NCI-H1048 (cell line): ENCODE measurements around the gene EBF3.

Experiments
- DNase-seq: peaks from one replicate; lab custom pipeline; 2025; lab: John Stamatoyannopoulos, UW

Gene EBF3

DNA sequence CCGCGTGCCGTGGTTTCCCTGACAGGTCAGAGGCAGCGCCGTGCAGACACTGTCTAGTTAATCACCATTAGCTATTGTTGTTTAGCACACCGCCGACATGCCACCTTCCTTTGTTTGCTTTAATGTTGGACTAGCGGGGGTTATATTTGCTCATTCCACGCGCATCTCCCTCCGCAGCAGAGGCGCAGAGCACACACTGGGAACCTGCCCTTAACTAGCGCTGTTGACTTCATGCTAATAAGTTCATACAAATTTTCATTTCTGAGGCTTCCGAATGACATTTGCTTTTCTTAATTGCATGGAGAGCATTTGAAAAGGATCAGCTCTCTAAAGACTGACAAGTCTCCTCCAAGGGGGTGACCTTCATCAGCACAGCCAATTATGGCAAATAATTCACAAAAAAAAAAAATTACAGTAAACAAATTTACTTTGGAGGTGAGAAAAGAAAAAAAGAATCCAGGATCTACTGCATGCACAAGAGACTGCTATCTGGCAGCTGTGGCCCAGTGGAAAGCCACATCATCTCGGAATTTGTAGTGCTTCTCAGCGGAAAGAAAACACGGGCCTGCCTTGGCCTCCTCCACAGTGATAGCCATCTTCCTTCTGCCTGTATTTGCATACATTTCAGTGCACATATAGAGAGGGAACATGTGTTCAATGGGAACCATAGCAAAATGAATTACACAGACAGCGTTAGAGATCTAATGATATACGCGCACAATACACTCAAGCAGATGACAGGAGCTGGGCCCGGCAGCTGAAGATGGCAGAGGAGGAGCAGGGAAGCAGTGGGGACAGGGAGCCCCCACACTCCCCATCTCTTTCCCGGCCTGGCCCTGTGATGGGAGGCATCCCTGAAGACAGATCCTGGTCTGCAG is 94.2 kb downstream of the EBF3 start:
- DNase-seq = no peak

DNA sequence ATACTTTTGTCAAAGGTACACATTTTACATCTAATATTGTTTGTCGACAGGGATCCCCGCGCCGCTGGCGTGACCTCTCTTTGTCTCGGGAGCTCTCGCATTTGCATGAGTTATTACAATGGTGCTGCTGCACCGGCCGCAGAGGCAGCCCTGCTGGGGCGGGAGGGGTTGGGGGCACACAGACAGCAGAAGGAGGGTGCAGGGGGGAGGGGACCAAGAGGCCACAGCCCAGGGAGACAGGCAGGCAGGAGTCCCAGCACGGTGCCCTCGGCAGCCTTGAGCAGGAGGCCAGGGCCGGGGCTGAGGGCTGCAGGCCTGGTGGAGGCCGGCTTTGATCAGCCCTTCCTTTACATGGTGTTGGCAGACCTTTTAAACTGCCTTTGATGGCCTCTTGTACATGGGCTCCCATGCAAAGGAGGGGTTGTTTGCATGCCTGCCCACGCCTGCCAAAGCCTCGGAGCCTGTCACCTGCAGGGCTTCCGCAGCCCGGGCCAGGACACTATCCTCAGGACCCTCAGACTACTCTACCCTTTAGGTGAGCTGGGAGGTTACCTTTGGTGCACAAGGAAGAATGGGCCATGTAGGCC is 95.5 kb downstream of the EBF3 start:
- no peak for DNase-seq

DNA sequence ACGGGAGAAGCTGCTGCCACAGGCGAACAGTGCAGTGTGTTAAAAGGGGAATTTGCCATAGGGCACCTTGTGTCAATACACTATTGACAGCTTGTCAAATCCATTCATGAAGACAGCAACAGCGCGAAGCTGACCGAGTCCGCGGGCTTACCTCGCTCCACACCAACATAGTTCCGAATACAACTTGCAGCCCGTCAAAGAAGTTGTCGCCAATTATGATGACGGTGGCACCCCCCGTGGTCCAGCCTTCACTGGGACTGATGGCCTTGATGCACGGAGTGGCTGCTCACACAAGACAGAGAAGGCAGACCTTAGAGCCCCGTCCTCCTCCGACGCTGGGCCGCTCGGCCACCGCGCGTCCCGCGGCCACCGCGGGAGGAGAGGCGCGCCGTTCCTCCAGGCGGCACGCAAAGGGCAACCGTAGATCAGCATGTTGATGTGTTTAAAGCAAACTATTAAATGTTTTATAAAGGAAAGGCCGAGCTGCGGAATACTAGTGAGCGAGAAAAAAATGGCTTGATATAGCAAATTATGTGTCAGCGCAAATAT is 96.4 kb downstream of the EBF3 start:
- DNase-seq = no peak

DNA sequence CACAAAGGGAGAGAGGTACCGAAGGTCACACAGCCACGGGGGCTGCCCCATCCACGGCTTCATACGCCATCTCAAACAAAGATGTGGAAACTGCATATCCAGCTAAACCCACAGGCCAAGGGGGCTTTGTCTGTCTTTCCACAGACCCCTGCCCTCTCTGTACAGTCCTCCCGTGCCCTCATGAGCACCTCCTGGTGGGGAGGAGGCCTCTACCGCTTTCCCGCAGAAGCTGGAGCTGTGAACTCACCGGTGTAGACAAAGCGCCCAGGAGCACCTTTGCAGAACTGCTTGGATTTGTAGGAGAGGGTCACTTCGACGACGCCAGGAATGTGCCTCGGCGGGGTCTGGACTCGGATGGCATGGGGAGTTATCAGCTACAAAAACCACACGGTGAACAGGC is 97.2 kb downstream of the EBF3 start:
- no peak for DNase-seq

DNA sequence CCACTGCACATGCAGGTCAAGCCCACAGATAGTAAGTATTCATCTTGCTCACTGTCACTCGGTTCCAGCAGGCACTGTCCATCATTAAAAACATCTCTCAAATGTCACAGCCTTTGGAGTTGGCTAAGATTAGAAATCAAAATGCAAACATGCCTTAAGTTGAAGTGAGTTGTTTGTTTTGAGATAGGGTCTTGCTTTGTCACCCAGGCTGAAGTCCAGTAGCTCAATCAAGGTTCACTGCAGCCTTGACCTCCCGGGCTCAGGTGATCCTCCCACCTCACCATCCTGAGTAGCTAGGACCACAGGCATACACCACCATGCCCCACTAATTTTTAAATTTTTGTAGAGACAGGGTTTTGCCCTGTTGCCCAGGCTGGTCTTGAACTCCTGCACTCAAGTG is 98.1 kb downstream of the EBF3 start:
- no peak for DNase-seq

DNA sequence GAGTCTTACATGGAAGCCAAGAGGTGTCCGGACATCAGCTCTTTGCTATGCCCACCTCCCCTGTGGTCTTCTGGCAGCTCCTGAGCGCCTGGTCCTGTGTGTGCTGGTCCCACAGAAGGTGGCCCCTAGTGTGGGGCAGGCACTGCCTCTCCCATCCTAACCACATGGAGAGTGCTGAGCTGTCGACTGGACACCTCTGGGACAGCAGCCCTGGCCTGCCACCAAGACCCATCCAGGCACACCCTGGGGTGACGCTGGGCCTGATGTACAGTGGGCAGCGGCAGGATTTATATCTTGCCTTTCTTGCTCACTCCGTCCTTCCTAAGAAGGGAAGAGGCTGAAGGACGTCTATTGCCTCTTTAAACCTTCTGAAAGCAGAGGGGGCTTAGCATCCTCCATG is 98.7 kb downstream of the EBF3 start:
- no peak for DNase-seq

DNA sequence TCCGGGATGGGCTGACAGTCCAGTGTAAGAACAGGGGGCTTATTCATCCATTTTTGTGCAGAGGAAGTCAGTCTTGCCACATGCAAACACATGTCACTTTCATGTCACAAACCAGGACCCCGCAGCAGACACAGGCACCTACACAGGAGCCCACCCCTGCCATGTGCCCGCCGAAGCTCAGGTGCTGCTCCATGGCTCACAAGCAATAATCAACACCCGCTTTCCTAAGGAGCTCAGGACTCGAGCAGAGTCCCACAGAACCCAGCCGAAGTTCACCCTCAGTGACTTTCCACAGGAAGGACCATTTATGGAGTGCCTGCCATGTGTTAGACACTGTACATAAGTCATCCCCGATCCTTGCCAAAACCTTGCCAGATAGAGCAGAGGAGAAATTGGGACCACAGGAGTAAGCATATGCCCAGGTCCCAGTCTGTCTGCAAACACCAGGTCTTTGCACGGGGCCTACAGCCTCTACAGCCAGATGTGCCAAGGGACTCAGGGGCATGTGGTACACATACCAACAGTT is 99.4 kb downstream of the EBF3 start:
- no peak for DNase-seq

DNA sequence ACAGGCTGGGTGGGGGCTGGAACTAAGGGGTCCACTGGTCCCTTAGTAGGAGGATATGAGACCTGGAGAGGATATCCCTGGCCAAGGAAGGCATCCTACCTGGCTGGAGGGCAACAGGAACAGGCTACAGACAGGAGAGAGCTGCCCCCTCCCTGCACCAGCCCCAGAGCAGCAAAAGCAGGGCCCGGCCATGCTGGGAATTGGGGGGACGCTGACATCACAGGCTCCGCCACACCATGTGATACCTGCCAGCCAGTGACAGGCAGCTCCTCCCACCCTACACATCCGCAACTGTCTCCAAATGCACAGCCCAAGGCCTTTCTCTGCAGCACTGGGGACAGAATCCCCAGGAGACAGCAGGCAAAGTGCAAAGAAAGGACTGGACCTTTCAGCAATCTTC is 100.0 kb downstream of the EBF3 start:
- no peak for DNase-seq

DNA sequence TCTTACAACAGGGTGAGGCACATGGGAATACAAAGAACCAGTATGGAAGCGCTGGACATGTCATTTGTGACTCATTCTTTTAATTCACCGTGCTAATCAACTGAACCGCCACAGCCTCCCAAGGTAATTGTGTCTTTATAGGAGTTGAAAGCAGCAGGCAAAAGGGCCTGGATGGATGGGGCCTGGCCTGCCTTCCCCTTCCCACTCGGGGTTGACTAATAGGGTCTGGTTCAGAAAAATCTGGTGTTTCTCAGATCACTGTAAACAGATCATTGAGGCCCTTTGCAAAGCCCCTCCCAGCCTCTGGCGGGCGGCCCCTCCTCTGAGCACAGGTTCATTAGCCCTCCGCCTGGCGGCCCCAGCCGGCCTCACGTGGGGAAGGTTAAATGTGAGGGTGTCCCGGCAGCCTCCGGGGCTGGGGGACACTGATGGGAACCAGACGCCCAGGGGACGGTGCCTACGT is 100.8 kb downstream of the EBF3 start:
- DNase-seq = no peak

DNA sequence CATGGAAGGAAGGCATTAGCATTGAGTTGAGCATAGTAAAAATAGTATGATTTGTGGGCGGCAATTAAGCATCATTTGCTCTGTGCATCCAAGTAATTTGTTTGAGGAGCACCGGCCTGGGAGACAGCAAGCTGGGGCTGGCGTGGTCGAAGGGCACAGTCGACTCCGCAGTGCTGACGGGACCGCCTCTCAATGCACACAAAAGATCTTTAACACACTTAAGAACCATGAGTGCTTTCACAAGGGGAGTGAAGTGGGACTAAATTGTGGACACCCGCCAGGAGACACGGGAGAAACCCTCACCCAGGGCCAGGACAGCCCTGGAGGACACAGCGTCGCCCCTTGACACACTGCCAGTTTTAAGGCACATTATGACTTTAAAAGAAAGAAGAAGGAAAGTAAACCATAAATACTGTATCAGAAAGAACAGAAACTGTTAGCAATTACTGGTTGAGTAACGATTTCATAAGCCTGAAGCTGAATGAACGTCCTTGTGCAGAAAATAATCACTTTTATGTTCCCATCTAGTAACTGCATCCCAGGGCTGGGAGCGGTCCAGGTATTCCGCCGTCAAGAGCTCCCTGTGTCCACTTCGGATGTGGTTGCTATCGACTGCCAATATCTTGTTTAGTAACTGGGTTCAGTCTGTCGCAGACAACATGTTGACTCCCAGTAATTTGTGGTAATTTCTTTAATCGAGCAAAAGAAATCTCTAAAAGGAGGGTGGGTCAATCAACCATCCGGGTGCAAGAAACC is 102.1 kb downstream of the EBF3 start:
- DNase-seq = no peak

DNA sequence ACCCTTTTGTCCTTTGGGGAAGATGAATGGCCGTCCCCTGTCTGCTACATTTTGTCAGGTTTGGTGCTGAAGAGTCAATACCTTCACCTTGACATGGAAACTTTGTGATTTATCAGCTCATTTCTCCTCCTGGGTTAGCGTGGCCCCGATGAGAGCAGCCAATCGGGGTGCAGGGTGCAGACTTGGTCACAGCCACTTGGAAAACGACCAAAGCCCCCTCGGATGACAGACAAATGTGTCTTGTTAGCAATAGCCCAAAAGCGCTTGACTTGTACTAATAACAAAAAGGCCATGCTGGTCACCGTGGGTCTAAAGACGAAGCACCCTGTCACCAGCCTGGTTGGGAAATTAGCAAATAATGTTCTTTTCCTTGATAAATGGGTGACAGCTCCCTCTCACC is 103.7 kb downstream of the EBF3 start:
- DNase-seq = no peak

DNA sequence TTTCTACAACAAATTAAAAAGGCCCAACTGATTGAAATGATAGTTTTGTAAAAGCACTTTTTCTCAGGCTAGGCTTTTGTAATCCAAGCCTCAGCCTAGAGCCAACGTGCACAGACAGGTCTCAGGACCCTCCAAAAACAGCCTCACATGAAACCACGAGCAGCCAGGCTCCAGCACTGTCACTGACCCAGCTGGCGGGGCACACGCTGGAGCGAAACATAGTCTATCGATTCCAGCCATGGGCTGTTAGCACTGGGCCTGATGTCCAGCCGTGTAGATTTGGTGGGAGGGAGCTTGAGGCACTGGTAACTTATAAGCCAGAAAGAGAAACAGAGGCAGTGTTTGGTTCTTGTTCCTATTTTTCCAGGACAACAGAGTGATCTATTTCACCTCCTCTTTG is 104.5 kb downstream of the EBF3 start:
- DNase-seq = no peak

DNA sequence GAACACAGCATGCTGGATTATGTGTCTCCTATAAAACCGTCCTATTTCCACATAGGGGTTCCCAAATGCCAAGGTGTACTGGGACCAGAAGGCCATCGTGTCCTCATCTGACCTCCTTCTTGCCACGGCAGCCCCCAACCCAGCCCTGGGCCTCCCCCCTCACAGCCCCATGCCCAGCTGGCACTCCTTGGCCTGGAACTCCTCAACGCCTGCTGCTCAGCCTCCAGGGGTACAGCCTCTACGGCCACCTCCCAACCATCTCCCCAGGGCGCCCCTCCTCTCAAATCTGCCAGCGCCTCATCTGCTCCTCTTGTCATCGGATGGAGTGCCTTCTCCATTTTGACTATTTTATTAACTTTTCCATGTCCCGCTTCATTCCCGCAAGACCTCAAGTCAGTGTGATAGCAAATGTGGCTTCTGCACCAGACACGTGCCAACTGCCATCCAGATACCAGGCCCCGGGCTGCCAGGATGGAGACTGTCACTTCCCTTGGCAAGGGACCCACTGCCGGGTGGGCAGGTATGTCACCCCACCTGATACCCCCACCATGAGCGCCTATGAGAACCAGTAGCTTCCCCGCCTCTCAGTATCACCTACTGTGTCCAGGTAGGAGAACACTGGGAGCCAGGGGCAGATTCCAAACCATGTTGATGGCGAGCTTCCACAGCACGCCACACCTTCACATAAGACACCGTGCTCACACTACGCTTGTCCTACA is 106.7 kb downstream of the EBF3 start:
- no peak for DNase-seq

DNA sequence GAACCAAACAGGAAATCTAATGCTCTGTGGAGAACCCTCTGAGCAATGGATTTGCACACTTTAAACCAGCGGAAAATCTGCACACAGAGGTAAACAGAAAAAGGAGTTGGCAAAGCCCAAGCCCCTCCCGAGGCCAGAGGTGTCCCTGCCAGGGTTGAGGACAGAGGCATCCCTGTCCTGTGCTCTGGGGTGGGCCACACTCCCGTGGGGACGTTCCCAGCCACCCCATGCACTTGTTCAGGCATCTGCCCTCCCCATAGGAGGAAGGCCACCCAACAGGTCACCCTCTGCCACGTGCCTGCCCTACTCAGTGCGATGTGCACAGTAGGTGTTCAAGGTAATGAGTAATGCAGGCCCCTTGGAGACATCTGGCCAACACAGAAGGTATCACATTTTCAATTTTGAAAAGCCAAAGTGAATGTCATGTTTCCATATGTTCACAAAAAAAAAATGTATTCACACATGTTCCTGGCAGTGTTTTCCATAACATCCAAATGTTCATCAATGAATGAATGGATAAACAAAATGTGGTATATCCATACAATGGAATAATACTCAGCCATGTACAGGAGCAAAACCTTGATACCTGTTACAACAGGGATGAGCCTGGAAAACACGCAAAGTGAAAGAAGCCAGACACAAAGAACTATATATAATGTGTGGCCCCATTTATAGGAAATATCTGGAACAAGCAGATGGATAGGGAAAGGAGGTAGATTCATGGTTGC is 108.1 kb downstream of the EBF3 start:
- DNase-seq = no peak

DNA sequence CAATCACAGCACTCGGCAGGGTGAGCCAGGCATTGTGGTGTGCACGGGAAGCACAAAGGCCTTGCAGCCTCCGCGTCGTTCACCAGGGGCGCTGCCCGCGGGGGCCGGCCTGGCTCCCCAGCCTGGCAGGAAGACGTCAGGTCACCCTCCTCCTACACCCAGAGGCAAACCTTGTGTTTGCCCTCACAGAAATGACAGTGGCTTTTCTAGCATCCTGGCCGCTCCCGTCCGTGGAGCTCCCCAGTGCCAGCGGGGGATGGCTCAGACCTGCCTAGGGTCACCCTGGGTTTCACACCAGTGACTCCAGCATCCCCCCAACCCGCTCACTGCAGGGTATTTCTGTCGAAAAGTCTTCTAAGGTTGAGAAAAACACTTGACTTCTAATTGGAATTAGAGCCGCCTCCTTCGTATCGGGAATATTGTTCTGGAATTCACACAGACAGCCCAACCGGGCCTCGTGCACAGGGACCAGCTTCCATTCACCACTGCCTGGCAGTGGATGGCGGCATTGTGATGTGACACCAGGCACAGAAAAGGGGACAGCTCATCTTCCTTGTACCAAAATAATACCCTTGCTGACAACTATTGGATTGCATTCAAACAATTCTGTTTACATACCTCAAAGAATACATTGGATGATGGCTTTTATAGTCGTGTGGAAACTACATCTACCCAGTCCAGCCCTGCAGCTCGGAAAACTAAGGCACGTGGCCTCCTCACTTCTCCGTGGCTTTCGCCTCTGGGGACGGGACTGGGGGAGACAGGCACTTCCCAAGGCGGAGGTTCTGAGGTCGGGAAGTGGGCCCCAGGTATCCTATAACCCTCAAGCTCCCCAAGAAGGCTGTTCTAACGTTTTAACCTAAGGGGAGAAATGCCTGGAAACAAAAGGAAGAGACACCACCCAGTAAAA is 109.0 kb downstream of the EBF3 start:
- no peak for DNase-seq

DNA sequence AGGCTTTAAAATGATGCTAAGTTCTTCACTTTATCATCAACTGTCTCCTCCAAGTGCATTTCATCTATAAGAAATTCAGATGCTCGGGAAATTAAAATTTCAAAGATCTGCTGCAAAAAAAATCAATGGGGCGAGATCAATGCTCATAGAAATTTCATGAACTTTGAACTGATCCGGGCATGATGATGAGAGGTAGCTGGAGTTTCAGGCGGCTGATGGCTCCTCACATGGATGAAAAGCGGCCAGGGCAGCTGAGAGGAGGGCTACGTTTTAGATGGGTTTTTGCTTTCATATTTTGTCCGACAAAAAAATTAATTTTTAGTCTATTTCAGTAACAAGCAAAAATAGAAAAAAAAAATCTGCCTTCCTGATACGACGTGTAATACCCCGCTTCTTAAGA is 109.9 kb downstream of the EBF3 start:
- no peak for DNase-seq

DNA sequence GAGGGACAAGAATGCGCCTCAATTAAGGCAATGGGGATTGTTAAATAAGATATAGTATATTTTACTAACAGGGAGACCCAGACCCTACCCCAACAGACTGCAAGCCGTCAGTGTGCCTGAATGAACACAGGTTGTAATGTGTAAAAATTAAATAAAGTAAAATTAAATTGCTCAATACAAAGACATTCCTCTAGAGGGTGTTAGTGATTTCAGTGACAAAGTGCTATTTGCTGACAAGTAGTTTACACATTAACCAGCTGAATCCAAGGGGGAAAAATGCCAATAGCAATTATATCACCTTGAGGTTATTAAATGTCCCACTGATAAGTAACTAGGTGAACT is 110.5 kb downstream of the EBF3 start:
- DNase-seq = no peak

DNA sequence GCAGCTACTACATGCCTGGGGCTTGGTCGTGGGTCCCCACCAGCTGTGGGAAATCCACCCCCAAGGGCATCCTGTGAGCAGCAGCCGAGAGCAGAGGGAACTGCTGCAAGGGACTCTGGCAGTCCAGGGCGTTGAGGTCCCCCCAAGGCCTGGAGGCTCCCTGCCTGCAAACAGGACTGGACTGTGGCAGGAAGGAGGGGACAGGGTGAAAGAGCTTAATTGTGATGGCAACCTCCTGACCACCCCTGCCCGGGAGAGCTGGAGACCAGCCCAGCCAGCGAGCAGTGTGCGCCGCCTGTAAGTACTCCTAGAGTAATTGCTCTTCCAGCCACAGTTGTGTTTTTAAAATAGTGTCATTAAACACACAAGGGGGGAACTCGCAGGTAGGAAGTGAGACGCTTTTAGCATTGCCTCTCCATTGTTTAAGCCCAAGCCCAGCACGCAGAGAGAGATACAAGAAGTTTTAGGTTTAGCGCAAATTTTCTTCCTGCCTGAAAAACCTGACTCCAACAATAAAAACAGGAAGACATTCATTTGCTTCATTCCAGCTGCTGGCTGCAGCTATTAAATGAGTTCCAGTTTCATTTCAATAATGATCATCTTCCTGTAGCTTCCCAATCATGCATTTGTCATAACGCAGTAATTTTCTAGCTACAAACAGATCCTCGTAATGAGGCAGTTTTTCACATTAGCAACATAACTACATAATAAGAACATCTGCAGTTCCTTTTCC is 111.1 kb downstream of the EBF3 start:
- no peak for DNase-seq

DNA sequence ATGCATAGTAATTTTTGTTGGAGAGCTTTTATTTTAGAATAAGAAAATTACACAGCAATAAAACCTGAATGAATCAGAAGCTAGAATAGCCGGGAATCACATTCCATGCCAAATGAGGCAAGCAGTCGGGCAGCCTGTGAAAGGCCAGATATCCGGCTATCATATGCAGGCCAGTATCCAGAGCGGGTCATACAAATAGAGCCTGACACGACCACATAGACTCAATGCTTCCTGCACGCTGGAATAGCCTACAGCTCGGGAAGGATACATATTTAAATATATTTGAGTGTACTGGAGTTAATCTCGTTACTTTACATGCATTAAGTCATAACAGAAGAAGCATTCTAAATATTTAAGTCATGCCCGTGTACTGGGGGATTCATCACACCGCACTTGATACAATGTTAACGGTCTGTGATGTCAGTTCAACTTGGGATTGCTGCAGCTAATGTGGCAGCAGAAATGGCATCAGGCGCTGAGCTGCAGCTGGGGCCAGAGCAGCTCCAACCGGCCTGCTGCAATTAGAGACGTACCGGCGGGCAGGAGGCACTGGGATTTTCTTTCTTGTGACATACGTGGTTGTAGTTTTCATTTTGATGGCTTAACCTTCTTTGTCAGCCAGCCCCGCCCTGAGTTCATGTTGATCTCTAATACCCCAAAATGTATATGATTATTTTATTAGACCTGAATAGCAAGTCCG is 112.0 kb downstream of the EBF3 start:
- DNase-seq = no peak
